HG02973 (cell line): ENCODE results near the gene MEIS3.
"Not testable (repeated sequence)": the region's sequence is repeated elsewhere in the genome, so short reads cannot be mapped to it uniquely, and the experiment has no call there.

Source experiments
- ATAC-seq: cut with Tn5 transposase; IDR thresholded peaks from one replicate; pipeline ENCODE4 v1.9.1; 2021; ENCODE audit warnings: moderate library complexity; ENCODE audit not compliant: unreplicated experiment

Gene MEIS3

GRCh38 chr19:47365455-47365854, 53.9 kb downstream of the MEIS3 start:
- ATAC-seq, result not testable (repeated sequence)

GRCh38 chr19:47363758-47364531, 55.4 kb downstream of the MEIS3 start:
- no peak for ATAC-seq

GRCh38 chr19:47362321-47362720, 57.0 kb downstream of the MEIS3 start:
- no peak for ATAC-seq

GRCh38 chr19:47358936-47359335, 60.4 kb downstream of the MEIS3 start:
- no peak for ATAC-seq

- ATAC-seq, result no peak
These were observed 61.3 kb downstream of the MEIS3 start for GRCh38 chr19:47357788-47358680.

GRCh38 chr19:47356900-47357299, 62.4 kb downstream of the MEIS3 start:
- ATAC-seq, result no peak

GRCh38 chr19:47353307-47353712, 66.0 kb downstream of the MEIS3 start:
- ATAC-seq, result no peak
